ENCODE measurements around the gene TBPL1.
"Not testable (repeated sequence)": the region's sequence is repeated elsewhere in the genome, so short reads cannot be mapped to it uniquely, and the experiment has no call there.

TBPL1 gene

DNA sequence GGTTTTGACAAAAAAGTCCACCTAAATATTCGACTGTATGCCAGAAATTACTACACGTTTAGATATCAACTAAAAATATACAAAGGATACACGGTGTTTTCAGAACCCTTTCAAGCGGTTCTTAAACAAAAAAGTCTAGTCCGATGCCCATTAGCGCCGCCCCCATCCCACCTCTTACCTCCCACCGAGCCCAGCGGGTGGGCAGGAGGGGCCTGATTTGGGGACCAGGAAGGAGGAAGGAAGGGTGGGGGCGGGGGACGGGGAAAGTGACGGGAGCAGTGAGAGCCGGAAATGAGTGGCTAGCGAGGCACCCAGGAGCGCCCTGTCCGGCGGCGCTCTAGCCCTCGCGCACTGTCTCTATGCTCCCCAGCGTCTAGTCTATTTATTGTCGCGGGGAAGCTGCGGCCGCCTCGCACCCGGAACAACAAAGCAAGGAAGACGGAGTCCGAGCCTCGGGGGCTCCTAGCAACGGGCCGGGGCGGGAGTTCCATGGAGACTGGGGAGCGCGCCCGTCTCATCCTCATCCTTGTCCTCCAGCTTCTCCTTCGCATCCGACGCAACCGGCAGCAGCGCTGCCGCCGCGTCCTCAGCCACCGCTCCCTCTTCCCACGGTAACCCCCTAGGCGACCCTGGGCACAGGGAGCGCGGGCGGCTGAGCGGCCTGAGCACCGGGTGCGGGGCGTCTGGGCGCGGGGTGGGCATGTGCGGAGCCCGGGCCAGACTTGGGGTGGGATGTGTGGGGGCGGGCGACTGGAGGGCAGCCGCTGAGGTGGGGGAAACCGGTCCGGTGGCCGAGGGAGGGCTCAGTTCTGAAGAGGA lies at the start of gene TBPL1:
Gene TBPL1, plus strand, starts transcription at position 410 of the 819 bp plus-strand sequence. CDS start 26,902 bp downstream, outside the sequence.
- peak; percentile 69 to 88 (median 82) for DNase-seq

DNA sequence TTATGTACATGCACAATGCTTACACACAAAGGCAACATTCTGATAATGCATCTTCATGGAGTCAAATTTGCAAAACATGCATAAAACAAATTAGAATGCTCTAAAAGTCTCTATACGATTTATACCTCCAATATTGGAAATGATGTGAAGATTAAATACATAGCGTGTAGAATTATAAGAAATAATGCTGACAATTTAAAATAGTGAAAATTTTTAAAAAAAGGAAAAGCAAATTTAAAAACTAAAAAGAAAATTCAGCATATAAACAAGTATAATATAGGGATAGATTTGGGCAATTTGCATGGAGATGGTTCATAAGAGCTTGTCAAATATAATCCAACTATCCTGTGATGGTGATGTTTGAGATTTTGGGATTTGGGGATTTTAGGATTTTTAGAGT lies 49.2 kb upstream of the TBPL1 start:
- no peak for DNase-seq

- no peak for DNase-seq
Observed at GRCh38 chr6:133906050-133906449, 47.0 kb upstream of the TBPL1 start.

- DNase-seq = peak; percentile 15 to 49 (median 39)
Observed at GRCh38 chr6:133916650-133917151, 36.3 kb upstream of the TBPL1 start.

- DNase-seq = no peak
Observed at GRCh38 chr6:133917781-133918180, 35.2 kb upstream of the TBPL1 start.

DNA sequence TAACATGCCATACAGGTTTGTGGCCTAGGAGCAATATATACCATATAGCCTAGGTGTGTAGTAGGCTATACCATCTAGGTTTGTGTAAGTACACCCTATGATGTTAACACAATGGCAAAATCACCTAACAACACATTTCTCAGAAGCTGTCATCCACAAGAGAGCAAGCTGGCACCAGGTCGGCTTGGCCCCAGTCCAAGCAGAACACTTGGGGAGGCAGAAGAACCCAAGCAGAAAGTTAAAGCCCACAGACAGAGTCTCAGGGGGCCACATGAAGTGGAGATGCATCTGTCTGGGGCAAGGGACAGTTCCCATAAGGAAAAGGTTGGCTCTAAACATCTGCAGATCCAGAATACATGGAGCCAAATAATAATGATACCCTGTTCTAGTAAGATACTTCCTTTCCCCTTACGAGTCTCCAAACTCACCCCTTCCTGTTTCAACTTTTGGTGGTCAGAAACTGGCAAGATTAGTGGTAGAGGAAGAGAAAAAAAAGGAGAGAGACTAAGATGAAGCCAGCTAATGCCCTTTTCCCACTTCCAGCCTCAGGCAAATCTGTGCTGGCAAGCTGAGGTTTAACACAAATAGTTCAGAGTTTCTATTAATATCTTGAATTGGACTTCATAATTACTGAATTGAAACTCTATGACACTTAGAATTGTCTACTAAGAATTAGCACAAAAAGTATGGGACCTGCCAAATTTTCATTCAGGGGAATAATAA lies 34.7 kb upstream of the TBPL1 start:
- DNase-seq = no peak

- no peak for DNase-seq
Observed at GRCh38 chr6:133919362-133919761, 33.7 kb upstream of the TBPL1 start.

GRCh38 chr6:133921249-133921859 lies 31.7 kb upstream of the TBPL1 start:
- DNase-seq = peak; percentile 12 to 56 (median 40)

DNA sequence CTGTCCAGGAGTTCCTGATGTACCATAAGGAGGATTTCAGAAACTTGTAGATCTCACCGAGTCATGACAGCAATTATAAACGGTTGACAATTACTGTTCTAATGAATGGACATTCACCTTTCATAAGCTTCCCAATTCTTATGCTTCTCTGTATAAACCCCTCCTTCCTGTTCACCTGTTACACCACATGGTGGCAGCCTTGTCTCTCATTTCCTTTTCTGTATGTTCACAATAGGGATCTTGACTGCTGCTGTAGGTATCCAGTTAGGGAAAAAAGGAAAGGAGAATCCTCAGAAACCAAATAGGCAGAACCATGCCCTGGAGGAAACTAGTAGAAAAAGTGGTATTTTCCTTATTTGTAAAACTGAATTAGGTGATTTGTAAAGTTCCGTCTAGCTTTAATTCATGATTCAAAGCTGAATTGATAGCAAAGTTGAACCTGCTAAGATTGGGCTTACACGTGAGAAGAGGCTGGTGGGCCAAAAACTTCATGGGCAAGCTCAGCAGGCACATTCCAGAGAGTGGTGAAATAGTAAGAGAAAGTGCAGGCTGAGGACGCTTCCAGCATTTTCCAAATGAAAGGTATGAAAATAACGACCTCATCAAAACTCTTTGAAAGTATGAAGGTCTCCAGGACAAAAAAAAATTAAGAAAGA lies 29.0 kb upstream of the TBPL1 start:
- peak in 5 of 6 experiments; percentile 11 to 63 (median 41) for DNase-seq

GRCh38 chr6:133931221-133931620 lies 21.8 kb upstream of the TBPL1 start:
- DNase-seq = not testable (repeated sequence)

DNA sequence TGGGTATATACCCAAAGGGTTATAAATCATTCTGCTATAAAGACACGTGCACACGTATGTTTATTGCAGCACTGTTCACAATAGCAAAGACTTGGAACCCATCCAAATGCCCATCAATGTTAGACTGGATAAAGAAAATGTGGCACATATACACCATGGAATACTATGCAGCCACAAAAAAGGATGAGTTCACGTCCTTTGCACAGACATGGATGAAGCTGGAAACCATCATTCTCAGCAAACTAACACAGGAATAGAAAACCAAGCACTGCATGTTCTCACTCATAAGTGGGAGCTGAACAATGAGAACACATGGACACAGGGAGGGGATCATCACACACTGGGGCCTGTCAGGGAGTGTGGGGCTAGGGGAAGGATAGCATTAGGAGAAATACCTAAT lies 16.7 kb upstream of the TBPL1 start:
- not testable (repeated sequence) for DNase-seq

DNA sequence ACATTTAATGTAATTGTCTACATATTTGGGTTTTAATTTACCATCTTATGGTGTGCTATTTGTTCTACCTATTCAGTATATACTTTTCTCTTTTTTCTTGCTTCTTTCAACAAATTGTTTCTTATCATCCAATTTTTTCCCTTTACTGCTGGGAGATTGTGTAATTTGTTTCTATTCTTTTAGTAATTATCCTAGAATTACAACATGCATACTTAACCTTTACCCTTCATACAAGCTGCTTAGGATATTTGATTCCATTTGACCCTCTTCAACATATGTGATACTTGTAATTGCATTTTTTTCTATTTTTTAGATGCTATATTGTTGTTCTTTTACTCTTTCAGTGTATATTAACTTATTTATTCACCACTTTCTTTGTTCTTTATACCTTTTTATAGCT lies 15.1 kb upstream of the TBPL1 start:
- DNase-seq = no peak

GRCh38 chr6:133938533-133938932 lies 14.5 kb upstream of the TBPL1 start:
- no peak for DNase-seq

- no peak for DNase-seq
Observed at GRCh38 chr6:133939778-133940667, 13.0 kb upstream of the TBPL1 start.

- DNase-seq = no peak
Observed at GRCh38 chr6:133945158-133945557, 7.9 kb upstream of the TBPL1 start.

DNA sequence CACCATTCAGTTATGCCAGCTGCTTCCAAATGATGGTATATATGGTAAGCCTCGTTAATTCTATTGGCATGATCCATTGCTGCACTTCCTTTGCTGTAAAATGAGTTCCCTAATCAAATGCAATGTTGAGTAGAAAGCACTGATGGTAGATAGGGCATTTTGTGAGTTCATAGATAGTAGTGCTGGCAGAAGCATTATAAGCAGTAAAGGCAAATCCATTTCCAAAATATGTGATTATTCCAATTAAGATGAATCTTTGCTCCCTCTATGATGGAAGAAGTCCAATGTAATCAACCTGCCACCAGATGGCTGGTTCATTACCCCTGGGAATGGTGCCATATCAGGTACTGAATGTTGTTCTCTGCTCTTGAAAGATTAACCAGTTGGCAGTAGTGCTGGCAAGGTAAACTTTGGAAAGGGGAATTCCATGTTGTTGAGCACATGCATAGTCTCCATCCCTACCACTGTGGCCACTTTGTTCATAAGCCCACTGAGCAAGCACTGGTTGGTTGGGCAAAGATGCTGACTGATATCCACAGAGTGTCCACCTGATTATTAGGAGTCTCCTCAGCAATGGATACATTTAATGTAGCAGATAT lies 5.6 kb upstream of the TBPL1 start:
- DNase-seq = no peak

- no peak for DNase-seq
Observed at GRCh38 chr6:133948472-133948871, 4.6 kb upstream of the TBPL1 start.

- DNase-seq = no peak
Observed at GRCh38 chr6:133951227-133951626, 1.8 kb upstream of the TBPL1 start.

DNA sequence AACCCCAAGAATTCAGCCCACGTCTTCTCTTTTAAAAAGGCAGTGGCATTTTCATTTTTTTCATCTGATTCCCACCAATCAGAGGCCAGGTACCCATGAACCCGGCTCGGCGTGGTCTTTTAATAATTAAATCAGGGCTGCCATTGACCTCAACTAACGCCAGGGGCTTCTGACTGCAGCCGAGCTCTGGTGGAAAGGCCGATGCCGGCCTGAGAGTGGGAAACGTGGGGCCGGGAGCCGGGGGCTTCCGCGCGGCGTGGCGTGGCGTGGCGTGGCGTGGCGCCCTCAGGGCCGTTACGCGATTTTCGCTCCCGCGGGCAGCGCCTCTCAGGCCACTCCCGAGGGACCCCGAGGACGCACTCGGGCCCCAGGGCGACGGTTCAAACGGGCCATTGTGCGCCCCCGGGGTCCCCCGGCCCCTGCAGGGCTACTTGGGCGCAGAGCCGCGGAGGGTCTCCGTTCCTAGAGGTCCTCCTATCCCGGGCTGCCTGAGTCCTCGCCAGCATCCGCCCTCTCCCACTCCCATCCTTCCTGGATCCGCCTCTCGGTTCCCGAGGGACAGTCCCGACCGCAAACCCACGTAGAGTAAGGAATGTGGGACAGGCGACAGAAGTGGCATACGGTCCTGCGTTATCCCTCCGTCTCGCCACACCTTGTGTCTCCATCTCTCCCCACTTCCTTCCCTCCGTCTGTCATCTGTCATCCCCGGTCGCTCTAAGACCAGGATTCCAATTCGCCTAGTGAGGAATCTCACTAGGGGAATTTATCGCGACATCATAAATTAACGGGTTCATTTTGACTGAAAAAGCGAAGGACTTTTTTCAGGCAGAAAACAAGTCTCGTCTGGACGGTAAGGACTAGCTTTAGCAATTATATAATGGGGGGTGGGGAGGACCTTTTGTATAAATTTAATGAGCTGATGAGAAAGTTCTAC lies 876 bp upstream of the TBPL1 start:
- DNase-seq = peak in 5 of 6 experiments; percentile 10 to 48 (median 40)

All from stimulated activated naive CD4-positive, alpha-beta T cell (primary cell).